ENCODE data around the gene CD9. TPM values are rescaled to one million over a fixed set of nuclear protein-coding genes. Genes with fewer than 3 reads are reported as not detected.

CD9 gene
- total and polyA plus RNA-seq, 2 donors from 2014 or later, result 301 to 421 TPM

DNA sequence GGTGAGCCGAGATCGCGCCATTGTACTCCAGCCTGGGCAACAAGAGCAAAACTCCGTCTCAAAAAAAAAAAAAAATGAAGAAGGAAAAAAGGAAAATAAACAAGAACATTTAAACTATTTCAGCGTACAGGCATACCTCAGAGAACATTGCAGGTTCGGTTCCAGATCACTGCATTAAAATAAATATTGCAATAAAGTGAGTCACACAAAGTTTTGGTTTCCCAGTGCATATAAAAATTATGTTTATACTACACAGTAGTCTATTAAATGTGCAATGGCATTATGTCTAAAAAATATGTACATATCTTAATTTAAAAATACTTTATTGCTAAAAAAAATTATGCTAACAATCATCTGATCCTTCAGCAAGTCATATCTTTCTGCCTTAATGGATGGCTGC is 56.8 kb downstream of the CD9 start:
- Histone ChIP-seq H3K9ac (ENCODE audit: low read length in 3 of 3) (no peak overlapping the region), H3K4me1 (ENCODE audit: control insufficient read depth in 2 of 3, insufficient read depth in 2 of 3, low read depth in 1 of 3, low read length in 3 of 3) (peaks cover 0 to under 1% (median under 1%) of the 10 kb centered on the region in 3 donors), H3K27me3 (ENCODE audit: control insufficient read depth, insufficient read depth, low read length) (no peaks in the 10 kb centered on the region), H3K36me3 (ENCODE audit: control insufficient read depth in 2 of 3, insufficient read depth in 3 of 3, low read length in 3 of 3) (no peaks in the 10 kb centered on the region), H3K4me3 (ENCODE audit: low read length in 3 of 3) (no peak overlapping the region), H3K9me3 (ENCODE audit: control insufficient read depth in 2 of 3, insufficient read depth in 1 of 3, low read length in 3 of 3) (no peaks in the 10 kb centered on the region), H3K27ac (ENCODE audit: low read depth in 2 of 2, low read length in 2 of 2) (no peak overlapping the region)
- intact Hi-C loops (cut with DNase I), result no loop called here
- FAIRE-seq (no peak), DNase-seq (no peak)
- TF ChIP-seq, protein P1, sequence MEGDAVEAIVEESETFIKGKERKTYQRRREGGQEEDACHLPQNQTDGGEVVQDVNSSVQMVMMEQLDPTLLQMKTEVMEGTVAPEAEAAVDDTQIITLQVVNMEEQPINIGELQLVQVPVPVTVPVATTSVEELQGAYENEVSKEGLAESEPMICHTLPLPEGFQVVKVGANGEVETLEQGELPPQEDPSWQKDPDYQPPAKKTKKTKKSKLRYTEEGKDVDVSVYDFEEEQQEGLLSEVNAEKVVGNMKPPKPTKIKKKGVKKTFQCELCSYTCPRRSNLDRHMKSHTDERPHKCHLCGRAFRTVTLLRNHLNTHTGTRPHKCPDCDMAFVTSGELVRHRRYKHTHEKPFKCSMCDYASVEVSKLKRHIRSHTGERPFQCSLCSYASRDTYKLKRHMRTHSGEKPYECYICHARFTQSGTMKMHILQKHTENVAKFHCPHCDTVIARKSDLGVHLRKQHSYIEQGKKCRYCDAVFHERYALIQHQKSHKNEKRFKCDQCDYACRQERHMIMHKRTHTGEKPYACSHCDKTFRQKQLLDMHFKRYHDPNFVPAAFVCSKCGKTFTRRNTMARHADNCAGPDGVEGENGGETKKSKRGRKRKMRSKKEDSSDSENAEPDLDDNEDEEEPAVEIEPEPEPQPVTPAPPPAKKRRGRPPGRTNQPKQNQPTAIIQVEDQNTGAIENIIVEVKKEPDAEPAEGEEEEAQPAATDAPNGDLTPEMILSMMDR (IDR thresholded peaks at IDR 0.05; ENCODE audit: borderline replicate concordance, extremely low read depth, insufficient read depth), result no peak

DNA sequence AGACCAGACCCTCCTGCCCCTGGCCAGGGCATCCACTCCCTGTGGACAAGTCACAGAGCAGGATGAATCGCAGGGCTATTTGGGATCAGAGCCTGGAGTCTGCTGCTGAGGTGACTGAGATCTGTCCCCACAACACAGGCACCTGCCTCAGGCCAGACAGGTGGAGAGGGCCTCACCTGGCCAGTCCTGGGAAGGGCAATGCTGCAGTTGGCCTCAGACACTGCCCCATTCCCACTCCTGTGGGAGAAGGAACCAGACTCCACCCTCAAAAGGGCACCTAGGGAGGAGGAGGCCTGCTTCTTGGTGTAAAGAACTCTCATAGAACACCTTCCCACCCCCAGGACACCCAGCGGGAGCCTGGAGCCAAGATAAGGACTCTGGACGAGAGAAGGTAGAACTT is 62.0 kb downstream of the CD9 start:
- Histone ChIP-seq H3K9me3 (ENCODE audit: control insufficient read depth in 2 of 3, insufficient read depth in 1 of 3, low read length in 3 of 3) (no peaks in the 10 kb centered on the region), H3K27me3 (ENCODE audit: control insufficient read depth, insufficient read depth, low read length) (no peaks in the 10 kb centered on the region), H3K4me1 (ENCODE audit: control insufficient read depth in 2 of 3, insufficient read depth in 2 of 3, low read depth in 1 of 3, low read length in 3 of 3) (peaks cover 0 to 18% (median 16%) of the 10 kb centered on the region in 3 donors), H3K27ac (ENCODE audit: low read depth in 2 of 2, low read length in 2 of 2) (peak overlapping the region; percentile 15 to 32), H3K9ac (ENCODE audit: low read length in 3 of 3) (peak overlapping the region in 1 of 3 donors; percentile 58), H3K36me3 (ENCODE audit: control insufficient read depth in 2 of 3, insufficient read depth in 3 of 3, low read length in 3 of 3) (no peaks in the 10 kb centered on the region), H3K4me3 (ENCODE audit: low read length in 3 of 3) (no peak overlapping the region)
- no peak for FAIRE-seq
- DNase-seq, result peak in 1 of 5 donors; percentile 35
- intact Hi-C loops (cut with DNase I), result no loop called here
- TF ChIP-seq, protein P1 (IDR thresholded peaks at IDR 0.05; ENCODE audit: borderline replicate concordance, extremely low read depth, insufficient read depth), result no peak

DNA sequence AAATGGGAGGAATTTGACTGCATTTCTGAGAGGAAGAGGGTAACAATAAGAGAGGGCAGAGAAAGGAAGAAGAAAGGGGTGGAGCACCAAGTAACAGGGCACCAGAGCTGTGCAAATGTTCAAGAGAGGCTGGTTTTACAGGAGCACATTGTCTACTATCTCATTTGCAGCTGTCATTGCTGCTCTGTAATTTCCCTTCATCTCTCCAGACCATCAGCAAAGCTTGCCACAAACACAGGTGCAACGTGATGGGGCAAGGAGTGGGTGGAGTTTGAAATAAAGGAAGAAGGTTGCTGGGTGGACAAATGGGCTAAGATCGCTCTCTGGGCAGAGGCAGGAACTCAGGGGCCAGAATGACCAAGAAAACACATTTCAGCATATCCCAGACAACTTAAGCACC is 62.4 kb downstream of the CD9 start:
- intact Hi-C loops (cut with DNase I), result no loop called here
- FAIRE-seq (no peak), DNase-seq (peak in 1 of 5 donors; percentile 10)
- Histone ChIP-seq H3K27me3 (ENCODE audit: control insufficient read depth, insufficient read depth, low read length) (no peaks in the 10 kb centered on the region), H3K4me1 (ENCODE audit: control insufficient read depth in 2 of 3, insufficient read depth in 2 of 3, low read depth in 1 of 3, low read length in 3 of 3) (peaks cover 0 to 22% (median 19%) of the 10 kb centered on the region in 3 donors), H3K9ac (ENCODE audit: low read length in 3 of 3) (peak overlapping the region in 1 of 3 donors; percentile 58), H3K36me3 (ENCODE audit: control insufficient read depth in 2 of 3, insufficient read depth in 3 of 3, low read length in 3 of 3) (no peaks in the 10 kb centered on the region), H3K4me3 (ENCODE audit: low read length in 3 of 3) (no peak overlapping the region), H3K9me3 (ENCODE audit: control insufficient read depth in 2 of 3, insufficient read depth in 1 of 3, low read length in 3 of 3) (no peaks in the 10 kb centered on the region), H3K27ac (ENCODE audit: low read depth in 2 of 2, low read length in 2 of 2) (peak overlapping the region; percentile 15 to 32)
- TF ChIP-seq, protein P1 (IDR thresholded peaks at IDR 0.05; ENCODE audit: borderline replicate concordance, extremely low read depth, insufficient read depth), result no peak

DNA sequence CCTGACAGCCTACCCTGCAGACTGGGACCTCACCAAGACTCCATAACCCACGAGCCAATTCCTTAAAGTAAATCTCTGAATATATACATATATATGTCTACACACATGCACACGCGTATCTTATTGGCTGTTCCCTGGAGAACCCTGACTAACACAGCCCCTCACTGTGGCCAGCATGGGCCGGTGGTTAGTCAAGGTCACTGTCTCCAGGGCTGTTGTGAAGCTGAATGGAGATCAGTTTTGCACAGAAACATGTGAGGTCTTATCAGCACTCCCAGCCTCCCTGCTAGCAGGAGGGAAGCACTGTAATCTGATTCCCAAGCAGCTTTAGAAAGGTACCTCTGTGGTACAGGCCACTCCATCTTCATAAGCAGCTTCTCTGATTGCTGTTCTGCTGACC is 63.7 kb downstream of the CD9 start:
- Histone ChIP-seq H3K27me3 (ENCODE audit: control insufficient read depth, insufficient read depth, low read length) (no peaks in the 10 kb centered on the region), H3K9me3 (ENCODE audit: control insufficient read depth in 2 of 3, insufficient read depth in 1 of 3, low read length in 3 of 3) (no peaks in the 10 kb centered on the region), H3K4me3 (ENCODE audit: low read length in 3 of 3) (no peak overlapping the region), H3K4me1 (ENCODE audit: control insufficient read depth in 2 of 3, insufficient read depth in 2 of 3, low read depth in 1 of 3, low read length in 3 of 3) (peaks cover 0 to 24% (median 22%) of the 10 kb centered on the region in 3 donors), H3K9ac (ENCODE audit: low read length in 3 of 3) (peak overlapping the region in 2 of 3 donors; percentile 5 to 51), H3K36me3 (ENCODE audit: control insufficient read depth in 2 of 3, insufficient read depth in 3 of 3, low read length in 3 of 3) (no peaks in the 10 kb centered on the region), H3K27ac (ENCODE audit: low read depth in 2 of 2, low read length in 2 of 2) (peak overlapping the region; percentile 86 to 92)
- DNase-seq (peak in 3 of 5 donors; percentile 39 to 52 (median 49)), FAIRE-seq (no peak)
- intact Hi-C loops (cut with DNase I), result no loop called here
- TF ChIP-seq, protein P1 (IDR thresholded peaks at IDR 0.05; ENCODE audit: borderline replicate concordance, extremely low read depth, insufficient read depth), result no peak
